ENCODE measurements around the gene APOBEC3B.
"Not testable (repeated sequence)": the region's sequence is repeated elsewhere in the genome, so short reads cannot be mapped to it uniquely, and the experiment has no call there.

- TF ChIP-seq, protein P1, sequence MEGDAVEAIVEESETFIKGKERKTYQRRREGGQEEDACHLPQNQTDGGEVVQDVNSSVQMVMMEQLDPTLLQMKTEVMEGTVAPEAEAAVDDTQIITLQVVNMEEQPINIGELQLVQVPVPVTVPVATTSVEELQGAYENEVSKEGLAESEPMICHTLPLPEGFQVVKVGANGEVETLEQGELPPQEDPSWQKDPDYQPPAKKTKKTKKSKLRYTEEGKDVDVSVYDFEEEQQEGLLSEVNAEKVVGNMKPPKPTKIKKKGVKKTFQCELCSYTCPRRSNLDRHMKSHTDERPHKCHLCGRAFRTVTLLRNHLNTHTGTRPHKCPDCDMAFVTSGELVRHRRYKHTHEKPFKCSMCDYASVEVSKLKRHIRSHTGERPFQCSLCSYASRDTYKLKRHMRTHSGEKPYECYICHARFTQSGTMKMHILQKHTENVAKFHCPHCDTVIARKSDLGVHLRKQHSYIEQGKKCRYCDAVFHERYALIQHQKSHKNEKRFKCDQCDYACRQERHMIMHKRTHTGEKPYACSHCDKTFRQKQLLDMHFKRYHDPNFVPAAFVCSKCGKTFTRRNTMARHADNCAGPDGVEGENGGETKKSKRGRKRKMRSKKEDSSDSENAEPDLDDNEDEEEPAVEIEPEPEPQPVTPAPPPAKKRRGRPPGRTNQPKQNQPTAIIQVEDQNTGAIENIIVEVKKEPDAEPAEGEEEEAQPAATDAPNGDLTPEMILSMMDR (conservative IDR thresholded peaks at IDR 0.05 in 1 of 2, IDR thresholded peaks at IDR 0.05 in 1 of 2; ENCODE audit: extremely low read depth in 1 of 2, insufficient read depth in 1 of 2, low read depth in 1 of 2, low read length in 2 of 2): not testable (repeated sequence)
- TF ChIP-seq EZH2 (IDR thresholded peaks at IDR 0.05; ENCODE audit: borderline replicate concordance, low read length): not testable (repeated sequence)
Observed at GRCh38 chr22:39008271-39008850, 26.2 kb downstream of the APOBEC3B start.

Data from mammary epithelial cell (primary cell).